Right lobe of liver (tissue), 4 donors: Measurements from ENCODE around the gene OXCT1.

ENCODE experiments used
- POLR2A ChIP-seq: fragments of 450-650 bp; IDR thresholded peaks from one replicate; pipeline ENCODE4 v1.6.1; 2017; ENCODE audit warnings: antibody characterized with exemption, mild to moderate bottlenecking
- TF ChIP-seq, protein P1 (sequence below), 4 donors: fragments of 200-600 bp in 3 of 4; fragments of 450-650 bp in 1 of 4; IDR thresholded peaks; one replicate each; pipeline versions ENCODE4 v1.5.1 to v1.8.0; 2016 to 2022; ENCODE audit warnings: antibody characterized with exemption in 4 of 4, mild to moderate bottlenecking in 2 of 4
- donor health status: DM: no; HTN: no; CAD: no.
- donor health status: DM: no; HTN: no; CAD: no.
- donor health status: DM: no; HTN: yes; CAD: no.

DNA sequence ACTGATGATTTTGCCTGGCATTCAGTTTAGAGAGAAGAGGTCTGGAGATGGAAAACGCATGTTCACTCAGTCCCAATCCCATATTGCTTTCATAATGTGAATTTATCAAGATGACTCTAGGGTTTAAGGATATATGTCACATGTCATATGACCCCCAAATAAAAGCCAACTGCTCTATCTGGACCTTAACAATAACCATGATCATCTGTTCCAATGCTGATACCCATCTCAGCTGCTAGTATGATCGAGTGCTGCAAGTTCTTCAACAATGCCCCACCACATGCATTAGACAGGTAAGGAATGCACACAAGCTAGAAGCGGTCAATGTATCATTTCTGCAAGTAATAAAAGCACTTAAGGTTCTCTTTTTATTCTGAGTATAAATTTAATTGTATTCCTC is 91.8 kb downstream of the OXCT1 start:
- TF ChIP-seq, protein P1, sequence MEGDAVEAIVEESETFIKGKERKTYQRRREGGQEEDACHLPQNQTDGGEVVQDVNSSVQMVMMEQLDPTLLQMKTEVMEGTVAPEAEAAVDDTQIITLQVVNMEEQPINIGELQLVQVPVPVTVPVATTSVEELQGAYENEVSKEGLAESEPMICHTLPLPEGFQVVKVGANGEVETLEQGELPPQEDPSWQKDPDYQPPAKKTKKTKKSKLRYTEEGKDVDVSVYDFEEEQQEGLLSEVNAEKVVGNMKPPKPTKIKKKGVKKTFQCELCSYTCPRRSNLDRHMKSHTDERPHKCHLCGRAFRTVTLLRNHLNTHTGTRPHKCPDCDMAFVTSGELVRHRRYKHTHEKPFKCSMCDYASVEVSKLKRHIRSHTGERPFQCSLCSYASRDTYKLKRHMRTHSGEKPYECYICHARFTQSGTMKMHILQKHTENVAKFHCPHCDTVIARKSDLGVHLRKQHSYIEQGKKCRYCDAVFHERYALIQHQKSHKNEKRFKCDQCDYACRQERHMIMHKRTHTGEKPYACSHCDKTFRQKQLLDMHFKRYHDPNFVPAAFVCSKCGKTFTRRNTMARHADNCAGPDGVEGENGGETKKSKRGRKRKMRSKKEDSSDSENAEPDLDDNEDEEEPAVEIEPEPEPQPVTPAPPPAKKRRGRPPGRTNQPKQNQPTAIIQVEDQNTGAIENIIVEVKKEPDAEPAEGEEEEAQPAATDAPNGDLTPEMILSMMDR (IDR thresholded peaks at IDR 0.05): no peak
- TF ChIP-seq POLR2A: no peak
